AG09319 (cell line): ENCODE measurements around the gene DIP2C.
"Not testable (repeated sequence)": the region's sequence is repeated elsewhere in the genome, so short reads cannot be mapped to it uniquely, and the experiment has no call there.

ENCODE experiments used
- DNase-seq: peaks from one replicate; pipeline ENCODE4 v3.0.0-alpha.2; 2010; ENCODE audit warnings: low read depth; ENCODE audit errors: extremely low read depth
- TF ChIP-seq, protein P1 (sequence below): IDR thresholded peaks from 2 replicates; pipeline ENCODE4 v1.5.1; 2011; ENCODE audit warnings: low read depth, mild to moderate bottlenecking, inconsistent platforms, low read length, moderate library complexity

Gene DIP2C

DNA sequence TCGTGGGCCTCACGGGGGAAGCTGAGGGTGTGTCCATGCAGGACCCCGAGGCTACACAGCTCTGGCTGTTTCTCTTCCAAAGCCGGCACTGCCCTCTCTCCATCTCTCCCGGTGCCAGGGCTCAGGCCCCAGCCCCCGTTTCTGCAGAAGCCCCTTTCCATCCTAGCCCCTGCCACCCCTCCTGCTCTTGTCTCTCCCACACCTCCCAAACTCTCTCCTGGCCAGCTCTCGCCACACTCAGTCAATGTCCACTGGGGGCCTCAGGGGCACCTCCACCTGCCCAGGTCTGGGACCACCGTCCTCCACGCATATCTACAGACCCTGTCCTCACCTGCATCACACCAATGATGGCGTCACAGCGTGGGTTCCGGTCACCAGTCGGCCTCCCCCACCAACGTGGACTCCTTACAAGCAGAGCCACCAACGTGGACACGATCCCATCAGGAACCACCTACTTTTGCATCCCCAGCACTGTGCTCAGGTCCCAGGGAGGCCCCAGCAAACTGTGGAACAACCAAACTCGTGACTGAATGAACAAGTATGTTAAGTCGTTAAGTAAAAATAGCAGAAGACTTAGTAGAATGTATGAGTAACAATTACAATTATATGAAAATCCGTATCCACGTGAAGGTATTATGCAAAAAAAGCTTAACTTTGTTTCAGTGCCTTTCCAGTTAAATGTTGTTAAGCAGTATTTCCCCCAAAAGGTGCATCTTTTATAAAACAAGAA is 38.4 kb downstream of the DIP2C start:
- TF ChIP-seq, protein P1, sequence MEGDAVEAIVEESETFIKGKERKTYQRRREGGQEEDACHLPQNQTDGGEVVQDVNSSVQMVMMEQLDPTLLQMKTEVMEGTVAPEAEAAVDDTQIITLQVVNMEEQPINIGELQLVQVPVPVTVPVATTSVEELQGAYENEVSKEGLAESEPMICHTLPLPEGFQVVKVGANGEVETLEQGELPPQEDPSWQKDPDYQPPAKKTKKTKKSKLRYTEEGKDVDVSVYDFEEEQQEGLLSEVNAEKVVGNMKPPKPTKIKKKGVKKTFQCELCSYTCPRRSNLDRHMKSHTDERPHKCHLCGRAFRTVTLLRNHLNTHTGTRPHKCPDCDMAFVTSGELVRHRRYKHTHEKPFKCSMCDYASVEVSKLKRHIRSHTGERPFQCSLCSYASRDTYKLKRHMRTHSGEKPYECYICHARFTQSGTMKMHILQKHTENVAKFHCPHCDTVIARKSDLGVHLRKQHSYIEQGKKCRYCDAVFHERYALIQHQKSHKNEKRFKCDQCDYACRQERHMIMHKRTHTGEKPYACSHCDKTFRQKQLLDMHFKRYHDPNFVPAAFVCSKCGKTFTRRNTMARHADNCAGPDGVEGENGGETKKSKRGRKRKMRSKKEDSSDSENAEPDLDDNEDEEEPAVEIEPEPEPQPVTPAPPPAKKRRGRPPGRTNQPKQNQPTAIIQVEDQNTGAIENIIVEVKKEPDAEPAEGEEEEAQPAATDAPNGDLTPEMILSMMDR, result no peak
- no peak for DNase-seq

DNA sequence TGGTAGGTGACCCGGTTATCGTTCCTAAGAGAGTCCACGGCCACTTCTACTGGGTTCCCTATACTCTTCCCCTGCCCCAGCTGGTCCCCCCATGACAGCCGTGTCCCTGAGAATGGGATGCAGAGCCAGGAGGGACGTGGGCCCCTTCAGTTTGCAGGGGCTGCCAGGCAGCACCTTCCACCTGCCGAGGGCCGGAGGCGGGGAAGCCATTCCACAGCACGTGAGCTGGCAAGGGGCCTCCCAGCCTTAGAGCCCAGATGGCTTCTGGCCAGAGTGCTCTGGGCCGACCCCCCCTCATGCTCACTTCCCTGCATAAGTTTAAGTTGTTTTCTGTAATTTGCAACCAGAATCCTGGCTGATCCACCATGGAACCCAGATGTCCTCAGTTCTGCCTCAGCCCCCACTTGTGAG is 39.0 kb downstream of the DIP2C start:
- TF ChIP-seq, protein P1, result no peak
- DNase-seq, result no peak

DNA sequence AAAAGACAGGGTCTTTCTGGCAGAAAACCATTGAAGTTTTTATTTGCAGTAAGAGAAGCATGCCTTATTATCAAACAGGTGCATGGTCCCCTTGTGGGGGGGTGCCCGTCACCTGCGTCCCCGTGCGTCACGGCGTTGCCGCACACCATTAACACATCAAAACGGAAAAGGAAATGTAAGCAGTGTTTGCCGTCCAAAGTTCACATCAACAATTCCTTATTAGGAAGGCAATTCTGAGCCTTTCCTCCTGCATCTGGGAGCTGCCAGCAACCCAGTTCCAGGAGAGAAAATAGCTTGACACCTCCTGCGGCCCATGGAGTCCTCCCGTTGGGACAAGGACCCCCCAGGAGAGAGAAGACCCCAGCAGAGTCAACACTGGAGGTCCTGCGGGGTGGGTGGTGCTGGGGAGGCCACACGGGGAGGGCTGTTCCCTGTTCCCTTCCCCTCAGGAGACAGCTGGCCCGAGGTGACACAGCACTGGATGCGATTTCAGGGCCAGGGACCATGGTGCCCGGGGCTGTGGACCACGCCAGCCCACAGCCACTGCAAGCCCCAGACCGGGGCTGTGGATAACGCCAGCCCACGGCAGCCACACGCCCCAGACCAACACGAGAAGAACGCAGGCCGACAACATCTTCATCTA is 39.5 kb downstream of the DIP2C start:
- DNase-seq, result no peak
- TF ChIP-seq, protein P1, result no peak

DNA sequence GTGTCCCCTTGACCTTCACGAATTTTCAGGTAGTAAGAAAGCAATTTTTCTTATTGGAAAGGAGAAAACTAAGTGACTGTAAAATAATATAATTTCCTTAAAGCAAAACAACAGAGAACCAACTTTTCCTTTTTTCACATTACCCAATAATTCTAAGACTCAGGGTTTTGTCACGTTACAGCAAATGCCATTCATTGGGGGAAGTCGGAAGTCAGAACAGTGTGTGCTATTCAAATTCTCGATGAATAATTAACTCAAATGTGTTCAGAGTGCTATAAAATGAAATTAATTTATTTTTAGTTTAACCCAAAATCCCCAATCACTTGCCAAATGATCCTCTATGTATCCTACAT is 40.0 kb downstream of the DIP2C start:
- TF ChIP-seq, protein P1, result no peak
- DNase-seq, result no peak

DNA sequence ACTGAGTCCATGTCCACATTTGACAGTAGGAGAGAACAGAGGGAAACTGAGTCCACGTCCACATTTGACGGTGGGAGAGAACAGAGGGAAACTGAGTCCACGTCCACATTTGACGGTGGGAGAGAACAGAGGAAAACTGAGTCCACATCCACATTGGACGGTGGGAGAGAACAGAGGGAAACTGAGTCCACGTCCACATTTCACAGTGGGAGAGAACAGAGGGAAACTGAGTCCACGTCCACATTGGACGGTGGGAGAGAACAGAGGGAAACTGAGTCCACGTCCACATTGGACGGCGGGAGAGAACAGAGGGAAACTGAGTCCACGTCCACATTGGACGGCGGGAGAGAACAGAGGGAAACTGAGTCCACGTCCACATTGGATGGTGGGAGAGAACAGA is 42.4 kb downstream of the DIP2C start:
- DNase-seq, result not testable (repeated sequence)

DNA sequence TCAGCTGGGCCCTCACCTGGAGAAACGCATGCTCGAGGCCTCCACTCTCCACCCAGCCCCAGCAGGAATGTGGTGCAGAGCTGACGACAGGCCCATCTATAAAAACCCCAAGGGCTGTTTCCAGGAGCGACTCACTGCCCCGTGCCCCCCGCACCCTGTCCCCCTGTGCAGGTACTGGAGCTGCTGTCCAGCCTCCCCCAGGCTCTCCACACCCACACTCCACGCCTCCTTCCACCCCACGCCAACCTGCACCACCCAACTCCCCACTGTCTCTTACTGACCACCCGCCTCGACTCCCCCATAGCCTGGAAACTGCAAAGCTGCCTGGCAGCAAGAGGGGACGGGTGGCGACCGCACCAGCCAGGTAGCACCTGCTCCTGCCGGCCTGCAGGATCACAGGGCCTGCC is 43.3 kb downstream of the DIP2C start:
- TF ChIP-seq, protein P1, result no peak
- DNase-seq, result no peak

DNA sequence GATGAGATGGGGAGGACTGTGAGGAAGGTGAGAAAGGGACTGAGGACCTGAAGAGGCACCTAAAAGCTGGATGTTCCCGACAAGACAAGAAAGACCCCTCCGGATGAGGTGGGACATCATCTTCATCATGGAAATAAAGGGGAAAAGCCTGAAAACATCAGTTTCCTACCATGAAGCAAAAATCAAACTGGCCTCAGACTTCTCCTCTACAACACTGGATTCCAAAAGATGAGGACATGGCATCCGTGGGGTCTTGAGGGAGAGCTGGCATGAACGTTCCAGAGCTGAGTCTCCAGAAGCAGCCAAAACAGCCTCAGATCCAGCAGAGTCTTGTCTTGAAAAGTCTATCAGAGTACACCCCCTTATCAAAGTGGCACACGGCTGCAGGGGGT is 44.5 kb downstream of the DIP2C start:
- TF ChIP-seq, protein P1, result no peak
- no peak for DNase-seq
